GM12801 (cell line): Measurements from ENCODE around the gene RBBP4.

Experiments used
- TF ChIP-seq, protein P1 (sequence below): IDR thresholded peaks from one replicate; pipeline ENCODE4 v1.5.1; 2011; ENCODE audit warnings: control low read depth; ENCODE audit not compliant: insufficient read length; ENCODE audit errors: extremely low read depth

The RBBP4 gene

DNA sequence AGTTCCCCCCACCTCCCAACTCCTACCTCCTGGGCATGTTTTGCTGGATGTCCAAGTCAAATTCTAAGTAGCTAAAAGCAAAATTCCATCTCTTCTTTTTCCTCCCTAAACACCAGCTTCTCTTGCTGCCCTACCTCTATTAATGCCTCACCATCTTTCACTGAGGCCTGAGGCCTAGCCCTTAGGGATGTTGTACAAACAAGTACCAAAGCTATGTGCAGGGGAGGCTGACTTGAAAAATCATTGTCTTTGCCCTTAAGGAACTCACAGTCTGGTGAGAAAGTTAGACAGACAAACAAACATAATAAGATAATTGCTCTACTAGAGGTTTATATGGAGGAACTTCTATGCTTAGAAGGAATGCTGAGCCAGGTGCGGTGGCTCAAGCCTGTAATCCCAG is 76.9 kb downstream of the RBBP4 start:
- TF ChIP-seq, protein P1, sequence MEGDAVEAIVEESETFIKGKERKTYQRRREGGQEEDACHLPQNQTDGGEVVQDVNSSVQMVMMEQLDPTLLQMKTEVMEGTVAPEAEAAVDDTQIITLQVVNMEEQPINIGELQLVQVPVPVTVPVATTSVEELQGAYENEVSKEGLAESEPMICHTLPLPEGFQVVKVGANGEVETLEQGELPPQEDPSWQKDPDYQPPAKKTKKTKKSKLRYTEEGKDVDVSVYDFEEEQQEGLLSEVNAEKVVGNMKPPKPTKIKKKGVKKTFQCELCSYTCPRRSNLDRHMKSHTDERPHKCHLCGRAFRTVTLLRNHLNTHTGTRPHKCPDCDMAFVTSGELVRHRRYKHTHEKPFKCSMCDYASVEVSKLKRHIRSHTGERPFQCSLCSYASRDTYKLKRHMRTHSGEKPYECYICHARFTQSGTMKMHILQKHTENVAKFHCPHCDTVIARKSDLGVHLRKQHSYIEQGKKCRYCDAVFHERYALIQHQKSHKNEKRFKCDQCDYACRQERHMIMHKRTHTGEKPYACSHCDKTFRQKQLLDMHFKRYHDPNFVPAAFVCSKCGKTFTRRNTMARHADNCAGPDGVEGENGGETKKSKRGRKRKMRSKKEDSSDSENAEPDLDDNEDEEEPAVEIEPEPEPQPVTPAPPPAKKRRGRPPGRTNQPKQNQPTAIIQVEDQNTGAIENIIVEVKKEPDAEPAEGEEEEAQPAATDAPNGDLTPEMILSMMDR = no peak

GRCh38 chr1:32728413-32729077 is 77.5 kb downstream of the RBBP4 start:
- TF ChIP-seq, protein P1 = no peak

DNA sequence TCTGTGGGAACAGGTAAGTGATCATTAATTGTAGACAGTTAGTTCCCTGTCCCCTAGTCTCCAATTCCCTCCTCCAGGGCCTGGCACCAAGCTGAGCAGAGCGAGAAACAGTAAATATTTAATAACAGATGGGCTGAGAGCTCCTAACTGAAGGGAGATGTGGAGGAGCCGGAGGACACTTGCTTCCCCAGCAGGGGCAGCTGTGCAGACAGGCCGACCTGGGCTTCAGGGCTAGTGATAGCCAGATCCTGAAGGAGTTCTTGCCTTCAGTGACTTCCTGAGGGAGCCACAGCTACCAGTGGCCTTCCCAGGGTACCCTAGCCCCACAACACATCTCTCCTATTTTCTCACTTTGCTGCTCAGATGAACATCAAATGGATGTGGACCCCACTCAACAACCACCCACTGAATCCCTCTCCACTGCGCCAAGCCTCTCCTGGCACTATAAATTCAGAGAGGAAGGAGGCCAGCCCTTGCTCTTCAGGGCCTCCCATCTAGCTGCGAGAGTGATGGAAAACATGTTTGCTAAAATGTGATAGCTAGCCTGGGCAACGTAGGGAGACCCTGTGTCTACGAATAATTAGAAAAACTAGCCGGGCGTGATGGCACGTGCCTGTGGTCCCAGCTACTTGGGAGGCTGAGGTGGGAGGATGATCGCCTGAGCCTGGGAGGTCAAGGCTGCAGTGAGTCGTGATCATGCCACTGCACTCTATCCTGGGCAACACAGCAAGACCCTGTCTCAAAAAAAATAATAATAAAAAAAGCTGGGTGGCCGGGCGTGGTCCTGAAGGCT is 78.4 kb downstream of the RBBP4 start:
- TF ChIP-seq, protein P1 = no peak

- TF ChIP-seq, protein P1 = no peak
These were observed 82.7 kb downstream of the RBBP4 start for GRCh38 chr1:32733582-32734321.
